GM12892 (cell line): Measurements from ENCODE around the gene GPR176.
A peak's percentile ranks its signal among the peaks of the same experiment; 100 is the strongest.

Source experiments
- DNase-seq: peaks from one replicate; pipeline ENCODE4 v3.0.0; 2011; ENCODE audit not compliant: insufficient read length
- FAIRE-seq: peaks from 2 replicates; lab custom pipeline; 2011; peaks lifted over from hg19 to GRCh38; lab: Jason Lieb, UNC
- POLR2A ChIP-seq: IDR thresholded peaks from 2 replicates; pipeline ENCODE4 v1.6.1; 2011; ENCODE audit warnings: low read depth, low read length, control low read depth
- POLR2AphosphoS5 ChIP-seq: IDR thresholded peaks from 2 replicates; pipeline ENCODE4 v1.6.1; 2011; ENCODE audit warnings: low read depth, low read length, control low read depth
- TAF1 ChIP-seq: IDR thresholded peaks from 2 replicates; pipeline ENCODE4 v1.6.1; 2011; ENCODE audit warnings: low read depth, mild to moderate bottlenecking, control low read depth, low read length, borderline replicate concordance

GPR176 gene

GRCh38 chr15:39869858-39870515 is 50.1 kb downstream of the GPR176 start:
- DNase-seq (no peak), FAIRE-seq (no peak)
- TF ChIP-seq TAF1, result no peak
- TF ChIP-seq POLR2A, result no peak
- no peak for TF ChIP-seq POLR2AphosphoS5

- no peak for DNase-seq
- FAIRE-seq, result no peak
- no peak for TF ChIP-seq POLR2A
- TF ChIP-seq POLR2AphosphoS5, result no peak
- TF ChIP-seq TAF1, result no peak
These were observed 50.8 kb downstream of the GPR176 start for GRCh38 chr15:39869254-39869653.

- FAIRE-seq (peak; percentile 42), DNase-seq (no peak)
- TF ChIP-seq POLR2AphosphoS5, result no peak
These were observed 51.7 kb downstream of the GPR176 start for GRCh38 chr15:39868396-39868795.

GRCh38 chr15:39864116-39864515 is 56.0 kb downstream of the GPR176 start:
- FAIRE-seq, result no peak
- no peak for DNase-seq
- TF ChIP-seq POLR2A (no peak), POLR2AphosphoS5 (no peak), TAF1 (no peak)

GRCh38 chr15:39860871-39861270 is 59.2 kb downstream of the GPR176 start:
- FAIRE-seq, result no peak
- TF ChIP-seq TAF1 (no peak), POLR2A (no peak)
- DNase-seq, result no peak

GRCh38 chr15:39860200-39860599 is 59.9 kb downstream of the GPR176 start:
- no peak for TF ChIP-seq TAF1
- TF ChIP-seq POLR2AphosphoS5, result no peak
- no peak for TF ChIP-seq POLR2A
- DNase-seq (no peak), FAIRE-seq (no peak)

GRCh38 chr15:39859636-39860035 is 60.4 kb downstream of the GPR176 start:
- TF ChIP-seq POLR2A (no peak), TAF1 (no peak), POLR2AphosphoS5 (no peak)
- DNase-seq (no peak), FAIRE-seq (no peak)

GRCh38 chr15:39857132-39857531 is 62.9 kb downstream of the GPR176 start:
- FAIRE-seq (no peak), DNase-seq (no peak)
- TF ChIP-seq POLR2A (no peak), TAF1 (no peak), POLR2AphosphoS5 (no peak)

GRCh38 chr15:39856357-39856756 is 63.7 kb downstream of the GPR176 start:
- no peak for FAIRE-seq

GRCh38 chr15:39855400-39855799 is 64.7 kb downstream of the GPR176 start:
- FAIRE-seq (no peak), DNase-seq (no peak)
- TF ChIP-seq TAF1 (no peak), POLR2A (no peak), POLR2AphosphoS5 (no peak)

More at GRCh38 chr15:39856357-39856756, 63.7 kb downstream of the GPR176 start:
- TF ChIP-seq TAF1 (no peak), POLR2AphosphoS5 (no peak), POLR2A (no peak)
- DNase-seq, result no peak

GRCh38 chr15:39854161-39854560 is 65.9 kb downstream of the GPR176 start:
- DNase-seq (no peak), FAIRE-seq (no peak)
- TF ChIP-seq POLR2A (no peak), POLR2AphosphoS5 (no peak), TAF1 (no peak)

GRCh38 chr15:39852250-39852649 is 67.8 kb downstream of the GPR176 start:
- no peak for FAIRE-seq
- no peak for DNase-seq
- TF ChIP-seq TAF1 (no peak), POLR2AphosphoS5 (no peak), POLR2A (no peak)

- no peak for DNase-seq
- no peak for TF ChIP-seq POLR2AphosphoS5
- TF ChIP-seq POLR2A, result no peak
- no peak for TF ChIP-seq TAF1
- no peak for FAIRE-seq
These were observed 68.5 kb downstream of the GPR176 start for GRCh38 chr15:39851500-39852092.

- TF ChIP-seq TAF1, result no peak
- no peak for TF ChIP-seq POLR2A
- no peak for TF ChIP-seq POLR2AphosphoS5
- no peak for FAIRE-seq
- no peak for DNase-seq
These were observed 69.6 kb downstream of the GPR176 start for GRCh38 chr15:39850436-39850835.

GRCh38 chr15:39846108-39846507 is 74.0 kb downstream of the GPR176 start:
- no peak for DNase-seq
- TF ChIP-seq POLR2A (no peak), POLR2AphosphoS5 (no peak), TAF1 (no peak)
- peak; percentile 63 for FAIRE-seq
